Osteoblast (primary cell): Measurements from ENCODE around the gene ADCY2. TPM values are rescaled to one million over a fixed set of nuclear protein-coding genes. Genes with fewer than 3 reads are reported as not detected.

Experiments
- DNase-seq: peaks from one replicate; pipeline ENCODE4 v3.0.0; 2011; ENCODE audit warnings: low spot score, mixed read lengths; ENCODE audit not compliant: insufficient read length; ENCODE audit errors: missing footprints
- H2AFZ ChIP-seq: 2 replicates; pipeline ENCODE4 v1.6.0; 2011; ENCODE audit warnings: mild to moderate bottlenecking, low read length
- H3K27ac ChIP-seq: 2 replicates; pipeline ENCODE4 v1.5.1; 2011; ENCODE audit warnings: mild to moderate bottlenecking, low read depth, low read length, moderate library complexity
- H3K27me3 ChIP-seq: 2 replicates; pipeline ENCODE4 v1.6.0; 2012; ENCODE audit warnings: mild to moderate bottlenecking, control low read depth, inconsistent platforms, low read length, moderate library complexity; ENCODE audit not compliant: insufficient read depth
- H3K36me3 ChIP-seq: 2 replicates; pipeline ENCODE4 v1.5.1; 2011; ENCODE audit warnings: mild to moderate bottlenecking, low read length, control low read depth, moderate library complexity; ENCODE audit not compliant: insufficient read depth
- H3K4me1 ChIP-seq: 2 replicates; pipeline ENCODE4 v1.5.1; 2011; ENCODE audit warnings: mild to moderate bottlenecking, low read length, control low read depth, moderate library complexity; ENCODE audit not compliant: insufficient read depth
- H3K4me2 ChIP-seq: 2 replicates; pipeline ENCODE4 v1.6.0; 2011; ENCODE audit warnings: mild to moderate bottlenecking, low read length; ENCODE audit not compliant: insufficient read depth
- H3K4me3 ChIP-seq: fragments of 200-600 bp; sonication (generic); 3 replicates; pipeline ENCODE4 v1.5.1; 2012; ENCODE audit warnings: mild to moderate bottlenecking, low read length, inconsistent platforms; ENCODE audit not compliant: insufficient read depth
- H3K79me2 ChIP-seq: 2 replicates; pipeline ENCODE4 v1.6.0; 2012; ENCODE audit warnings: mild to moderate bottlenecking, low read length, control low read depth, inconsistent platforms; ENCODE audit not compliant: insufficient read depth
- H3K9me3 ChIP-seq: 2 replicates; pipeline ENCODE4 v1.5.1; 2011; ENCODE audit warnings: low read depth, low read length, control low read depth
- H4K20me1 ChIP-seq: 2 replicates; pipeline ENCODE4 v1.6.0; 2012; ENCODE audit warnings: mild to moderate bottlenecking, low read length, control low read depth; ENCODE audit not compliant: insufficient read depth
- total RNA-seq: library from RNA; depleted of rRNA; stranded (reverse); fragments of >200 nt; gene quantifications from 2 replicates; pipeline ENCODE4 v1.2.3, GENCODE V29; 2012
- TF ChIP-seq, protein P1 (sequence below): IDR thresholded peaks from 2 replicates; pipeline ENCODE4 v1.5.1; 2011; ENCODE audit warnings: mild to moderate bottlenecking, low read depth, low read length, moderate library complexity; ENCODE audit errors: extremely low read depth

The ADCY2 gene
- total RNA-seq, 1 donor = under 0.01 TPM

DNA sequence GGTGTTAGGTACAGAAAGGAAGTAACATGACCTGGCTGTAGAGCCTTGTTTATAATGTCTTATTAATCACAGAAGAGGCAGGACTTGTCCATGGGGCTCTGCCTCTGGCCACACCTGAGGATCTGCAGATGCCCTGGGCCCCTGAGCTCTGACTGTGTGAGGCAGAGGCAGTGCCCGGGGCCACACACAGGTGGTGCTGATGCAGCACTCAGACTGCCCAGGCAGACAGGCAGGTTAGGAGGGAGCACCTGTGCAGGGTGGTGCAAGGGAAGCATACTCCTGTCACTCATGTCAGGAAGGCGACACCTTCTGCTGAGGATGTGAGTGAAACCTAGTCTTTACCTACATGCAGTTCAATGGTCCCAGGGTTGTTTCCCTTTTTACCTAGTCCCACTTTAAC, 366.3 kb downstream of the ADCY2 start:
- H3K4me1 ChIP-seq = no peaks in the 10 kb centered on the region
- H3K27ac ChIP-seq = no peak overlapping the region
- no peak overlapping the region for H3K4me3 ChIP-seq
- no peaks in the 10 kb centered on the region for H3K27me3 ChIP-seq
- H3K36me3 ChIP-seq = no peaks in the 10 kb centered on the region
- no peaks in the 10 kb centered on the region for H3K79me2 ChIP-seq
- H3K4me2 ChIP-seq = no peak overlapping the region
- H3K9me3 ChIP-seq = no peaks in the 10 kb centered on the region
- TF ChIP-seq, protein P1, sequence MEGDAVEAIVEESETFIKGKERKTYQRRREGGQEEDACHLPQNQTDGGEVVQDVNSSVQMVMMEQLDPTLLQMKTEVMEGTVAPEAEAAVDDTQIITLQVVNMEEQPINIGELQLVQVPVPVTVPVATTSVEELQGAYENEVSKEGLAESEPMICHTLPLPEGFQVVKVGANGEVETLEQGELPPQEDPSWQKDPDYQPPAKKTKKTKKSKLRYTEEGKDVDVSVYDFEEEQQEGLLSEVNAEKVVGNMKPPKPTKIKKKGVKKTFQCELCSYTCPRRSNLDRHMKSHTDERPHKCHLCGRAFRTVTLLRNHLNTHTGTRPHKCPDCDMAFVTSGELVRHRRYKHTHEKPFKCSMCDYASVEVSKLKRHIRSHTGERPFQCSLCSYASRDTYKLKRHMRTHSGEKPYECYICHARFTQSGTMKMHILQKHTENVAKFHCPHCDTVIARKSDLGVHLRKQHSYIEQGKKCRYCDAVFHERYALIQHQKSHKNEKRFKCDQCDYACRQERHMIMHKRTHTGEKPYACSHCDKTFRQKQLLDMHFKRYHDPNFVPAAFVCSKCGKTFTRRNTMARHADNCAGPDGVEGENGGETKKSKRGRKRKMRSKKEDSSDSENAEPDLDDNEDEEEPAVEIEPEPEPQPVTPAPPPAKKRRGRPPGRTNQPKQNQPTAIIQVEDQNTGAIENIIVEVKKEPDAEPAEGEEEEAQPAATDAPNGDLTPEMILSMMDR = no peak
- H4K20me1 ChIP-seq = no peaks in the 10 kb centered on the region
- DNase-seq = no peak
- H2AFZ ChIP-seq = no peak overlapping the region

DNA sequence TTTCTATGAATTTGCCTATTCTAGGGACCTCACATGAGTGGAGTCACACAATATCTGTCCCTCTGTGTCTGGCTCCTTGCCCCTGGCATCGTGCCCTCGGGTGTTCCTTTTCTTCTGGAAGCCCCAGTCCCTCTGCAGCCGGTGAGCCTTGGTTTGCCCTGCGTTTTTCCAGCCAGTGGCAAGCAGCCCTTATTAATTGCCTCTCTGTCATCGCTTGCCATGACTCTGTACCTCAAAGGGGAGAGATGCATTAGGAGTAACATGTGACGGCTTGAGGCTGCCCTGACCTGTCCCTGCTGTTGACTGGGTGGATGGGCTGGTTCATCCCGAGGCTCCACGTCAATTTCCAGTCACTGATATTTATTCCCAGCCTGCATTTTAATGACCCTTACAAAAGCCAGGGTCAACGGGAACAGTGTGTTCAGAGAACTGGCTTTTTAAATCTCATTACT, 367.7 kb downstream of the ADCY2 start:
- Histone ChIP-seq H4K20me1 (no peaks in the 10 kb centered on the region), H3K27me3 (no peaks in the 10 kb centered on the region), H3K36me3 (no peaks in the 10 kb centered on the region), H3K27ac (no peak overlapping the region), H3K79me2 (no peaks in the 10 kb centered on the region), H3K4me3 (no peak overlapping the region), H3K9me3 (no peaks in the 10 kb centered on the region), H3K4me2 (no peak overlapping the region), H2AFZ (no peak overlapping the region), H3K4me1 (no peaks in the 10 kb centered on the region)
- TF ChIP-seq, protein P1 = no peak
- DNase-seq = no peak

DNA sequence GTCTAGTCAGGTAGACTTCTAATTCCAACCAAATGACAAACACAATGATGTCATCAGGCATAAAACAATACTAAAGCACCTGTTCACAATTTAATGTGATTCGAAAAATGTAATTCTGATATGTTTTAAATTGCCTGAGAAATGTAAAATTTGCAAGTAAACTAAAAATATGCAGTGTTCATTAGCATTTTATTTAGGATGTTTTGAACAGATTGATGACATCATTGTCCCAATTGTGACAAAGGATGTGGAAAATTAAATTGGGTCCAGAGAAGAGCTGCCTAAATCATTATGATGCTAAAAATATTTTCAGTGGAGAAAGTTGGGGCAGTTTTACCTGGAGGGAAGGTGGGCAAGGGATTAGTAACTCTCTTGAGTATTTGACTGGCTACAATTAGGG, 368.5 kb downstream of the ADCY2 start:
- TF ChIP-seq, protein P1 = no peak
- H3K4me3 ChIP-seq = no peak overlapping the region
- no peaks in the 10 kb centered on the region for H3K4me1 ChIP-seq
- no peak overlapping the region for H3K27ac ChIP-seq
- DNase-seq = no peak
- H4K20me1 ChIP-seq = no peaks in the 10 kb centered on the region
- no peak overlapping the region for H3K4me2 ChIP-seq
- no peaks in the 10 kb centered on the region for H3K27me3 ChIP-seq
- no peaks in the 10 kb centered on the region for H3K9me3 ChIP-seq
- H2AFZ ChIP-seq = no peak overlapping the region
- H3K36me3 ChIP-seq = no peaks in the 10 kb centered on the region
- H3K79me2 ChIP-seq = no peaks in the 10 kb centered on the region

DNA sequence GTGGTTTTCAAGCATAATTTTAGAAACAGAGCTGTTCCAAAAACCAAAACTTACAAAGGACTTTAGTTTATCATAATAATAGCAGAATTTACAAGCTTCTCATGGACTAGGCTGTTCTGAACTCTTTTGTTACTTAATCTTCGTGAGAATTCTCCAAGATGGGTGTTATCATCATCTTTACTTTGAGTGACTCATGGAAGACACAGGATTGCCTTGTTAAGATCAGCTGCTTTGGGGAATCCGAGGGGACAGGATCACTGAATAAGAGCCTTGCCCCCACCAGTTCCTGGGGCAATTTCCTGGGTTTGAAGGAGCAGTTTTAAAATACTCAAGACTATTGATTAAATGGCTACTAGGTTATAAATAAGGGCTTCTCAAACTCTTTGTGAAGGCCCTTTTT, 374.5 kb downstream of the ADCY2 start:
- Histone ChIP-seq H3K36me3 (no peaks in the 10 kb centered on the region), H3K4me3 (no peak overlapping the region), H3K27ac (no peak overlapping the region), H3K4me1 (no peaks in the 10 kb centered on the region), H4K20me1 (no peaks in the 10 kb centered on the region), H3K79me2 (no peaks in the 10 kb centered on the region), H3K4me2 (no peak overlapping the region), H2AFZ (no peak overlapping the region), H3K9me3 (no peaks in the 10 kb centered on the region), H3K27me3 (no peaks in the 10 kb centered on the region)
- no peak for DNase-seq
- TF ChIP-seq, protein P1 = no peak
